AG08396 (cell line): ENCODE results near the gene FAM118B.
A peak's percentile ranks its signal among the peaks of the same experiment; 100 is the strongest.
"Not testable (repeated sequence)": the region's sequence is repeated elsewhere in the genome, so short reads cannot be mapped to it uniquely, and the experiment has no call there.

ENCODE experiments used
- DNase-seq: peaks from one replicate; pipeline ENCODE4 v3.0.0; 2012; ENCODE audit warnings: low spot score, mixed read lengths

Gene FAM118B

GRCh38 chr11:126219547-126219946 lies 8.0 kb downstream of the FAM118B start:
- no peak for DNase-seq

DNA sequence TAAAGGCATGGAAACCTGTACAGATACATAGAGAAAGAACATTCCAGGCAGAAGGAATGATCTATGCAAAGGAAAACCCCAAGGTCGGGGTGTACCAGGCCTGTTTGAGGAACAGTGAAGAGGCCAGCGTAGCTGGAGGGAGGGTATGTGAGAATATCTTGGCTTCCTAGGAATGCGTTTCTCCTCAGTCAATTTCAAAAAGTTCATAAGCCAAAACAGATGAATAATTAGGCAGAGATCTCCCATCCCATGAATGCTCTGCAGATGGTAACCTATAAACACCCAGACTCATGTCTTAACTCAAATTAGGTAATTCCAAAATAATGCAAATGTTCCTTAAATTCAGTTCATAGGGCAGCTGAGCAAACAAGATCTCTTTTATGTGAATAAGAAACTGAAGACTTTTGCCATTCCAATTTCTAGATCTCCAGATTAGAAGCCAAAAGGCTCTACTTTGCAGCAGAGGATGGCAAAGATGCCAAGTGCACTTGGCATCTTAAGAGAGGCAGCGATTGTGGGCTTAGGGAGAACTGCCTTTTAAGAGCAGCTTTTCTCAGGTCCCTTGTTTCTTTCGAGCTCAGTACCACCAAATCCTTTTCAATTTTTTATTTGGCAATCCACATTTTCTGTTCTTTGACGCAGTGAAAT lies 13.2 kb downstream of the FAM118B start:
- DNase-seq, result no peak

GRCh38 chr11:126225295-126225665 lies 13.7 kb downstream of the FAM118B start:
- no peak for DNase-seq

DNA sequence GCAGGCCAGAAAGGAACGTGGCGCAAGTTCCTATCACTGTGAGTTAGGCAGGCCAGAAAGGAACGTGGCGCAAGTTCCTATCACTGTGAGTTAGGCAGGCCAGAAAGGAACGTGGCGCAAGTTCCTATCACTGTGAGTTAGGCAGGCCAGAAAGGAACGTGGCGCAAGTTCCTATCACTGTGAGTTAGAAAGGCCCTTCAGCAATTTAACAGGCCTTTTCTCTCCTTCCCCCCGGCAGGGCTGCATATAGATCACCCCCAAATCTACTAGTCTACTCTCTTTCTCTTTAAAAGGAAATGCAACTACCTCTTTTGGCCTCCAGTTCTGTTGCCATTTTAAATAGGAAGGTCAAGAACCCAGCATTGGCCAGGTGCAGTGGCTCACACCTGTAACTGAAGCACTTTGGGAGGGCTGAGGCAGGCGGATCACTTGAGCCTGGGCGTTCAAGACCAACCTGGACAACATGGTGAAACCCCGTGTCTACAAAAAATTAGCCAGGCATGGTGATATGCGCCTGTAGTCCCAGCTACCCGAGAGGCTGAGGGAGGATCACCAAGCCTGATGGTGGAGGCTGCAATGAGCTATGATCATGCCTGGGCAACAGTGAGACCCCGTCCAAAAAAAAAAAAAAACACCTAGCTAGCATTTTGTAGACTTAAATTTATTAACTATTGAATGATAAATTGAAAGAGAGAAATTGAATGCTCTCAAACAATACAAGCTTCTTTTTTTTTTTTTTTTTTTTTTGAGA lies 14.9 kb downstream of the FAM118B start:
- DNase-seq, result no peak

GRCh38 chr11:126229858-126230540 lies 18.4 kb downstream of the FAM118B start:
- DNase-seq, result no peak

DNA sequence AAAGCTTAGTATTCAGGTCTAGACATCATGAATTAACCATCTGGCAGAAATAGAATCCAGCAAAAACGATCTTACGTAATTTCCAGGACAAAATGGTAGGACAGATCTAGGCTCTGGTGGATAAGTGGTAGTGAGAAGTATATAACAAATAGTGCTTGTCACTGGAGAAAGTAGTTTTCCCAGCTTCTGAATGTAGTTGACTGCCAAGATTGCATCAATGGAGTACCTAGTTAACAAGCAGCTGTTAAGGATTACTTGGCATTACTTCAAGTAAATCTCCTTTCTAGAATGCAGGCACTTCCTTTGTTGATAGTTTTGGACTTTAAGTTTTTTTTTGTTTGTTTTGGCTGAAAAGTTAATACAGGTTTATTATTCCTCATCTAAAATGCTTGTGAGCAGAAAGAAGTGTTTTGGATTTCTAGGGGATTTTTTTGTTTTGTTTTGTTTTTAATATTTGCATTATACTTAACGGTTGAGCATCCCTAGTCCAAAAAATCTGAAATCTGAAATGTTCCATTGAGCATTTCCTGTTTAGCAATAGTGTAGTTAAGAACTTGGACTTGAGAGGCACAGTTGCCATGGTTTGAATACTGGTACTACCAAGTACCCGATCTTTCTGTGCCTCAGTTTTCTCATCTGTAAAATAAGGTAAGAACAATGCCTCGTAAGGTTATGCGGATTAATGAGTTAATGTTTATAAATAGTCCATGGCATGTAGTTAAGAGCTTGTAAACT lies 20.3 kb downstream of the FAM118B start:
- DNase-seq, result no peak

- DNase-seq, result no peak
Observed at GRCh38 chr11:126232683-126233082, 21.1 kb downstream of the FAM118B start.

GRCh38 chr11:126233391-126233790 lies 21.8 kb downstream of the FAM118B start:
- peak; percentile 15 for DNase-seq

DNA sequence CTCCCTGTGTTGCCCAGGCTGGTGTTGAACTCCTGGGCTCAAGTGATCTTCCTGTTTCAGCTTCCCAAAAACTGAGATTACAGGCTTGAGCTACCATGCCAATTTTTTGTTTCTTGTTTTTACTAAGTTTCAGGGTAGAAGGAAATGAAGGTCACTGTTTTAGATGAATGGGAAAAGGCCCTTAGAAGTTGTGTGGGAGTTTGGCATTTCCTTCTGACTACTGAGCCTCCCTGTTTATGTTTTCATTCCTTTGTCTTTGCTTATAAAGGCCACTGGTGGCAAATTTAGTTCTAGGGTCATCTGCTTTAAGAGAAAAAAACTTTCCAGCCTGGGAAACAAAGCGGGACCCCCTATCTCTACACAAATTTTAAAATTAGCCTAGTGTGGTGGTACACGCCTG lies 35.1 kb downstream of the FAM118B start:
- peak; percentile 23 for DNase-seq

- no peak for DNase-seq
Observed at GRCh38 chr11:126253265-126253664, 41.7 kb downstream of the FAM118B start.

- no peak for DNase-seq
Observed at GRCh38 chr11:126254819-126255218, 43.2 kb downstream of the FAM118B start.

DNA sequence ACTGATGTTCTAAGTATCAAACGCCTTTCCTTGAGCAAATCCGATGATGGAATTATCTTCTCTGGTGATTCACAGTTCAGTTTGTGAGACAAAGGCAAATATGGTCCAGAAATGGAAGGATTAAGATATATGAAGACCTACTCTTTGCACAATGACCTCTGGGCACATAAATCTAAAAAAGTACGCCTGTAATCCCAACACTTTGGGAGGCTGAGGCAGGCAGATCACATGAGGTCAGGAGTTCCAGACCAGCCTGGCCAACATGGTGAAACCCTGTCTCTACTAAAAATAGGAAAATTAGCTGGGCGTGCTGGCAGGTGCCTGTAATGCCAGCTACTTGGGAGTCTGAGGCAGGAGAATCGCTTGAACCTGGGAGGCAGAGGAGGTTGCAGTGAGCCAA lies 43.9 kb downstream of the FAM118B start:
- not testable (repeated sequence) for DNase-seq

DNA sequence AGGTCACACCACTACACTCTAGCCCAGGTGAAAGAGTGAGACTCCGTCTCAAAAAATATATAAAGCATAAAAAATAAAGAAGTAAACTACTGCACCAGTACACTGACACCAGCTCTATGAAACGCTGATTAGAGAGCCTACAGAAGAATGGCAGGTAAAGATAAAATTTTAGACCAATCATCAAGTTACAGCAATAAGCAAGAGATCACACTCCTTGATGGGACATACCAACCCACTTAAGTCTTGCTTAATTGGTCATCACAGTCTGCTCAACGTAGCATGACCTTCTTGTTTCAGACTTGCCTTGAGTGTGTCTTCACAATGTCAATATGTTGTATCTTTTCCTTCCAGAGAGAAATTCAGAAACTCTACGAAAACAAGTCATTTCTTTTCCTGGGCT lies 44.6 kb downstream of the FAM118B start:
- DNase-seq, result no peak

DNA sequence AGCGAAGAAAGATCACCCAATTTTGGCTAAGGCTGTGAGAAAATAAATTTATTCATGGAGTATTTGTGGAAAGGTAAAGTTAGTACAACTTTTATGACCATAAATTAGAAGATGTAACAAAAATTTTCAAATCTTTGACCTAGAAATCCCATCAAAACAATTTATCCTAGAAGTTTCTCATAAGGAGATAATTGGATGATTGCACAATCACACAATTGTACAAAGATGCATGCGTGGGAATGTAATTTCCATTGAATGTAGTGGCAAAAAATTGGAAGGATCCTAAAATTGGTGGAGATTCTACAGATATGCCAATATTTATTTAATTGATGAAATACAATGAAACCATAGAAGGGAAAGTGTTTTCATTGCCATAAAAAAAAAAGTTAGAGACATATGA lies 45.6 kb downstream of the FAM118B start:
- no peak for DNase-seq

DNA sequence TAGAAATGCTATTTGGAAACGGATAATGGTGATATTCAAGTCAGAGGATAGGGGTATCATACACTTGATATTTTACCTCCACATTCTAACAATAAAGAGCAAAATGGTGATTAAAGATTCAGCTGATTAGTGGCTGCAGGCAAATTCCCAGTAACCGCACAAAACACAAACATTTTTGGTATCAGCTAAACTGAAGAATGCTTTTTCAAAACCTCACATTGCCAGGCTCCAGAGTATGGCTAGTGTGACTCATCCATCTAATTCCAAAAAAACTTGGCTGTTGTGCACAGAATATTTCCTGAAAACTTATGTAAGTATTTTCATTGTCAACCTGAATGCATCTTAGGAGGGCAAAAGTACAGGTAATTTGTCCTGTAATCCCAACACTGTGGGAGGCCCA lies 46.2 kb downstream of the FAM118B start:
- peak; percentile 63 for DNase-seq

GRCh38 chr11:126262216-126262615 lies 50.6 kb downstream of the FAM118B start:
- DNase-seq, result no peak

DNA sequence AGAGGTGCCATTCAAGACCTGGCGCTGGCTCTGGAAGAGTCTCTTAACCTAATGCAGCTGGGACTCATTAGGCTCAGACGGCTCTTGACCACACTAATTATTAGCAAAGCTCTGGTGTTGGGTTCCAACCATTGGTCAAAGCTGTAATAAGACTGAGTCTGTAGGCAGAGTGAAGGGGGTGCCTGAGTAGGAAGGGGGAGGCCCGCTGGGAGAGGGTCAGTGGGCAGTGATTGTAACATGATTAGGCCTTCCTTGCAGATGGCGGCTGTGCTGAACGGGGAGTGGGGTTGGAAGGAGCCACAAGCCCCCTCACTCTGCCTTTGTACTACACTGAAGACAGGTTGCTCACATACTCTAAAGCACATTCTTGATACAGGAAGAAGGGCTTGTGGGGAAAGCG lies 51.9 kb downstream of the FAM118B start:
- no peak for DNase-seq

DNA sequence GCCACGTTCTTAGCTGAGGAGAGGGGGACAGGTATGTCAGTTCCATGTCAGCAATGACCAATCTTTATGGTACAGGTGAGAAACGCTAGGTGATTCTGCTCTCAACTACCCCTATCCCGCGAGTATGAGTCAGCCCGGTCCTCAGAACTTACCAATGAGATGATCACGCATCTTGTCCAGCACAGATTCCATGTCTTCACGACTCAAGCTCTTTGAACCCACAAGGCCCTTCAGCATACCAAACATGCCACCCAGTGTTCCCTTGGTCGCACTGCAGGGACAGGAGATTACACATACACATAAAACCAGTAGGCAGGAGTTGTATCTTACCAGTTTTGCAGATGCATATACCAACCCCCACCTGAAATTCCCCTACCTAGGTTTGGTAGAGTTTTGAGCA lies 54.2 kb downstream of the FAM118B start:
- peak; percentile 23 for DNase-seq

DNA sequence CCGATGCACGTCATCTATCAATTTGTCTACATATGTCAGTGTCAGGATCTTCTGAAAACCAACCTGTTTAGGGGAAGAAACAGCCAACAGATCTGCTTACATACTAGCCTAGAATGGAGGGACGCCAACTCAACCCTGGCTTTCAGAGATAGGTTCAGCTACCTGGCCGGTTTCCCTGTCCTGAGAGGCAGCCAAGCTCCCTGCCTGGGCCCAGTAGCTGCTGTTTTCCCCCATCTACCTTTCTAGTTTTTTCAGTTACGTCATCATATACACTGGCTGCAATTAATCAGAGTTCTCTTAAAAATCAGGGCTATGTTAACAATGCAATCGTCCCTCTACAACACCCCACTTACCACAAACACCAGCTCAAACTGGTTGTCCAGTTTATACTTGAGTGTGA lies 56.1 kb downstream of the FAM118B start:
- DNase-seq, result no peak

- DNase-seq, result peak; percentile 63
Observed at GRCh38 chr11:126268361-126268707, 56.8 kb downstream of the FAM118B start.

DNA sequence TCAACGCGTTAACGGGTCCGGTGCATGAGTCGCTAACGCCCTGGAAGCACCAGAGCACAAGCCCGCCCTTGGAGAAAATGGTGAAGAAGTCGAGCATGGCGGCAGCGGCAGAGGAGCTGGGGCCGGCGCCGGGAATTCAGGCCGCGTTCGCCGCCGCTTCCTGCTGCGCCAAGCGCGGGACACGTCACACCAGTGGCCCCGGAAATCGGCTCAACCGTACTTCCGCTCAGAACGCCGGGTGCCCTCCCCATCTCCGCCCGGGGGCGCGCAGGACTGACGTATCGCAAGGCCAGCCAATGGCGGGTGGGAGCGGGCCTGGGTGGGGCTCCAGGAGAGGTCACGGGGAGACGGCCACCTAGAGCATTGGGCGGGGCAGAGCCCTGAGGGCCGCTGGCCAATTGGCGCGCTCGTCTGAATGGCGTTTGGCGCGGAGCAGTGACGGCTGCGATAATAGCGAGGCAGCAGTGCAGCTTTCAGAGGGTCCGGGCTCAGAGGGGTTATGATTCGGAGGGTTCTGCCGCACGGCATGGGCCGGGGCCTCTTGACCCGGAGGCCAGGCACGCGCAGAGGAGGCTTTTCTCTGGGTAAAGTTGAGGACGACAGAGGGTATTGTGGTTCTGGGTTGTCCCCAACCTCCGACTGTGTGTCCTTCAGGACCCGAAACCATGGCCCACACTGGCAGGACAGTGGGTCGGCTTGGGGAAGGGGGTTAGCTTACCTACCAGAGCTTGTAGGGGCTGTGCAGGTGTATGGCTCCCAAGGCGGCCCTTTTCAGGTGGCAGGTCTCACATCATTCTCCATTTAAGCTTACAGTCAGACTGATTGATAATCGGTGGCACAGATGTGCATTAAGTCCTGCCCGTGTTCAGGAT lies 57.4 kb downstream of the FAM118B start, which contains the start of the genes FOXRED1 and SRPRA:
TSS of gene FOXRED1 (plus strand) at position 447 of the 872 bp plus-strand sequence. CDS start at position 500, 53 bp downstream.
TSS of gene SRPRA (minus strand) at position 188 of the 872 bp plus-strand sequence. CDS start at position 97, 91 bp downstream.
- peak; percentile 100 for DNase-seq
